ENCODE measurements around the gene CKS2. TPM values are rescaled to one million over a fixed set of nuclear protein-coding genes. Genes with fewer than 3 reads are reported as not detected.

CKS2 gene
- total RNA-seq, 1 experiment from 2014 or later: 132 TPM

DNA sequence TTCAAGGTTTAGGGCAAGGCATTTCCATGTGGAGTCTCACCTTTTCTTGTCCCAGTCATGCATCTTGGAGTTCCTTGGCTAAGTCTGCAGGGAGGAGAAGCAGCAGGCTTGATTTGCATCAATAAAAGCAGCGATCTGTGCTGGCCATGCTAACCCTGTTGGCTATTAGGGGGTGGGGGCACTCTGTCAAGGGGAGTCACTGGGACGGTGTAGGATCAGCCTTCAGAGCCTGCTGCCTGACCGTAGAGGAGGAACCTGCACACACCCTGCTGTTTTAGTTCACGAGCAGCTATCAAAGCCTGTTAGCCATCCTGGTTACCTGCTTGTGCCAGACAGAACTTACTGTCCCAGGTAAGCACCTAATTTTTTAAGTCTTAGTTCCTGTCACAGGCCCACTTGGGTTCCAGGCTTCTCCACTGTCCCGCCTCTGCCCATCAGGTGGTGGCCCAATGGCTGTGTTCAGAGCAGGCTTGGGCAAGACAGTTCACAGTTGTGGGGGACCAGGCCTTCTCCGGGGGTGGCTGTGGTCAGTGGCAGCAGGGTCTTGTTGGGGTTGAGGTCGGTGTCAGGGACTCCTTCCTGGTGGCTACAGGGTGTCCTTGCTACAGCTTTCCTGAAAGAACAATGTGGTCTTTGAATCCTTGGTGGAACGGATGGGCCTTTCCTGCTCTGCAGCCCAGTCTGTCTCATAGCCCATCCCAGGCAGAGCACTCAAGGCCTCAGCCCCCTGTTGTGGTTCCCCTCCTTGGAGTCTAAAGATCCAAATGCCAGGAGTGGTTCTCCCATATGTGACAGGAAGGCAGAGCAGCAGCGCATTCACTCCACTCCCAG is 51.0 kb downstream of the CKS2 start:
- no peaks in the 10 kb centered on the region for H3K36me3 ChIP-seq (ENCODE audit: control insufficient read depth, insufficient read depth, low read length)
- TF ChIP-seq POLR2AphosphoS5 (IDR thresholded peaks at IDR 0.05; ENCODE audit: low read depth, low read length) (no peak), CTCF (IDR thresholded peaks at IDR 0.05) (no peak), TCF7L2 (IDR thresholded peaks at IDR 0.05; ENCODE audit: low read depth, low read length) (no peak), REST (IDR thresholded peaks at IDR 0.05; ENCODE audit: insufficient read depth in 1 of 2, low read depth in 2 of 2, low read length in 1 of 2) (no peak), SIN3A (IDR thresholded peaks at IDR 0.05; ENCODE audit: borderline replicate concordance, insufficient read depth, low read depth, low read length) (no peak)
- no peaks in the 10 kb centered on the region for H3K4me1 ChIP-seq (ENCODE audit: control insufficient read depth, insufficient read depth, low read length)
- in situ Hi-C loops (cut with HindIII; ENCODE audit: low pct_unique_long_range_greater_than_20kb, low sequenced_read_pairs) (no loop called here), intact Hi-C loops (cut with micrococcal nuclease; ENCODE audit: unreplicated experiment) (no loop called here)
- no peak for ATAC-seq
- no peak overlapping the region for H3K4me3 ChIP-seq (ENCODE audit: low read depth in 2 of 2, low read length in 2 of 2)
- no peaks in the 10 kb centered on the region for H3K9me3 ChIP-seq (ENCODE audit: control insufficient read depth, insufficient read depth, low read depth, low read length)
- no peak overlapping the region for H3K27ac ChIP-seq (ENCODE audit: low read length)
- no TSS peak for BruUV-seq (replicated peaks)
- ChIA-PET POLR2A (no interaction called here), CTCF (no interaction called here)
- no peaks in the 10 kb centered on the region for H3K27me3 ChIP-seq (ENCODE audit: control insufficient read depth, insufficient read depth, low read length)
- DNase-seq (ENCODE audit: low read depth, low spot score): no peak

GRCh38 chr9:89362647-89363310 is 51.8 kb downstream of the CKS2 start:
- TF ChIP-seq POLR2AphosphoS5 (IDR thresholded peaks at IDR 0.05; ENCODE audit: low read depth, low read length): no peak
- no peak for TF ChIP-seq TCF7L2 (IDR thresholded peaks at IDR 0.05; ENCODE audit: low read depth, low read length)
- TF ChIP-seq REST (IDR thresholded peaks at IDR 0.05; ENCODE audit: insufficient read depth in 1 of 2, low read depth in 2 of 2, low read length in 1 of 2): no peak
- TF ChIP-seq CTCF (IDR thresholded peaks at IDR 0.05): no peak
- no peak for TF ChIP-seq SIN3A (IDR thresholded peaks at IDR 0.05; ENCODE audit: borderline replicate concordance, insufficient read depth, low read depth, low read length)
- intact Hi-C loops (cut with micrococcal nuclease; ENCODE audit: unreplicated experiment): no loop called here
- ChIA-PET CTCF (no interaction called here), POLR2A (no interaction called here)
- BruUV-seq (replicated peaks): no TSS peak
- no peaks in the 10 kb centered on the region for H3K9me3 ChIP-seq (ENCODE audit: control insufficient read depth, insufficient read depth, low read depth, low read length)
- no peak for ATAC-seq
- H3K4me3 ChIP-seq (ENCODE audit: low read depth in 2 of 2, low read length in 2 of 2): no peak overlapping the region
- H3K27me3 ChIP-seq (ENCODE audit: control insufficient read depth, insufficient read depth, low read length): no peaks in the 10 kb centered on the region
- in situ Hi-C loops (cut with HindIII; ENCODE audit: low pct_unique_long_range_greater_than_20kb, low sequenced_read_pairs): no loop called here
- H3K27ac ChIP-seq (ENCODE audit: low read length): no peak overlapping the region
- no peaks in the 10 kb centered on the region for H3K36me3 ChIP-seq (ENCODE audit: control insufficient read depth, insufficient read depth, low read length)
- H3K4me1 ChIP-seq (ENCODE audit: control insufficient read depth, insufficient read depth, low read length): no peaks in the 10 kb centered on the region
- DNase-seq (ENCODE audit: low read depth, low spot score): no peak
